Forelimb muscle (tissue), 1 donor: ENCODE results near the gene OR2D3. TPM values are rescaled to one million over a fixed set of nuclear protein-coding genes. Genes with fewer than 3 reads are reported as not detected.
"Not testable (repeated sequence)": the region's sequence is repeated elsewhere in the genome, so short reads cannot be mapped to it uniquely, and the experiment has no call there.

Experiments used
- DNase-seq: peaks from one replicate; pipeline ENCODE4 v3.0.0-alpha.2; 2013; ENCODE audit warnings: low read depth
- polyA plus RNA-seq: library from polyadenylated mRNA; unstranded; fragments of 120-200 nt; gene quantifications from one replicate; pipeline ENCODE4 v1.2.1, GENCODE V29; 2013; ENCODE audit not compliant: insufficient read length

Gene OR2D3
- polyA plus RNA-seq, 1 donor, result not detected

- no peak for DNase-seq
Measured at GRCh38 chr11:6928916-6929315, 8.1 kb downstream of the OR2D3 start.

GRCh38 chr11:6931146-6931713 lies 10.4 kb downstream of the OR2D3 start:
- no peak for DNase-seq

GRCh38 chr11:6932145-6932544 lies 11.3 kb downstream of the OR2D3 start:
- no peak for DNase-seq

GRCh38 chr11:6941970-6942369 lies 21.2 kb downstream of the OR2D3 start:
- no peak for DNase-seq

GRCh38 chr11:6943131-6943530 lies 22.3 kb downstream of the OR2D3 start:
- no peak for DNase-seq

- not testable (repeated sequence) for DNase-seq
Measured at GRCh38 chr11:6954248-6954647, 33.4 kb downstream of the OR2D3 start.

GRCh38 chr11:6962141-6962540 lies 41.3 kb downstream of the OR2D3 start:
- no peak for DNase-seq

- DNase-seq, result no peak
Measured at GRCh38 chr11:6962673-6963072, 41.9 kb downstream of the OR2D3 start.

- no peak for DNase-seq
Measured at GRCh38 chr11:6968816-6969215, 48.0 kb downstream of the OR2D3 start.

- DNase-seq, result not testable (repeated sequence)
Measured at GRCh38 chr11:6969854-6970253, 49.1 kb downstream of the OR2D3 start.

Other genes with a start within 250 kb of the OR2D3 start
- gene MRPL17, start 237.7 kb upstream of the OR2D3 start, polyA plus RNA-seq, result 62.7 TPM
- not detected for gene OR2AG2, start 149.0 kb upstream of the OR2D3 start, polyA plus RNA-seq
- gene OR2AG1, start 138.0 kb upstream of the OR2D3 start, polyA plus RNA-seq, result 0.04 TPM
- gene OR6A2, start 121.3 kb upstream of the OR2D3 start, polyA plus RNA-seq, result not detected
- not detected for gene OR10A5, start 75.3 kb upstream of the OR2D3 start, polyA plus RNA-seq
- 0.05 TPM for gene OR10A2, start 57.9 kb upstream of the OR2D3 start, polyA plus RNA-seq
- gene OR10A4, start 44.4 kb upstream of the OR2D3 start, polyA plus RNA-seq, result not detected
- gene OR2D2, start 28.5 kb upstream of the OR2D3 start, polyA plus RNA-seq, result not detected
- gene ZNF215, start 5.4 kb downstream of the OR2D3 start, polyA plus RNA-seq, result 0.49 TPM
- 2.4 TPM for gene ZNF214, start 99.3 kb downstream of the OR2D3 start, polyA plus RNA-seq
- not detected for gene NLRP14, start 99.5 kb downstream of the OR2D3 start, polyA plus RNA-seq
- not detected for gene RBMXL2, start 168.0 kb downstream of the OR2D3 start, polyA plus RNA-seq